ENCODE measurements around the gene STMND1. TPM values are rescaled to one million over a fixed set of nuclear protein-coding genes. Genes with fewer than 3 reads are reported as not detected.

STMND1 gene
- total RNA-seq, 1 experiment from 2014 or later = not detected

DNA sequence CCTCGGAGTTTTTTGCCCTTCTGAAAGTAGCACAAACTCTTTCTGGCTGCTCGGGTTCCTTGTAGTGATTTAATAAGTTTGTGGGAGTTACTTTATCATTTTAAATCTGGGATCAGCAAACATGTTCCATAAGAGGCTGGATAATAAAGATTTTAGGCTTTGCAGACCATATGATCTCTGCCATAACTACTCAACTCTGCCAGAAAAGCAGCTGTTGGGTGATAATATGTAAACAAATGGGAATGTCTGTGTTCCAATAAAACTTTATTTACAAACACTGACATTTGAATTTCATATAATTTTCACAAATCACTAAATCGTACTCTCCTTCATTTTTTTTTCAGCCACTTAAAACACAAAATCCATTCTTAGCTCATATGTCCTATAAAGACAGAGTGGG is 3.9 kb upstream of the STMND1 start:
- no peaks in the 10 kb centered on the region for H3K36me3 ChIP-seq (ENCODE audit: control insufficient read depth, insufficient read depth, low read length)
- H3K4me3 ChIP-seq (ENCODE audit: low read depth, low read length) = no peak overlapping the region
- Mint-ChIP-seq H3K9me3 (ENCODE audit: unreplicated experiment) (no peaks in the 10 kb centered on the region), H3K4me1 (ENCODE audit: low read depth, unreplicated experiment) (peaks cover 12% of the 10 kb centered on the region), H3K36me3 (ENCODE audit: insufficient read depth, unreplicated experiment) (no peaks in the 10 kb centered on the region), H3K27me3 (ENCODE audit: insufficient read depth, unreplicated experiment) (peaks cover 19% of the 10 kb centered on the region), H3K4me3 (ENCODE audit: unreplicated experiment) (no peak overlapping the region), H3K27ac (ENCODE audit: unreplicated experiment) (no peak overlapping the region)
- TF ChIP-seq, protein P1, sequence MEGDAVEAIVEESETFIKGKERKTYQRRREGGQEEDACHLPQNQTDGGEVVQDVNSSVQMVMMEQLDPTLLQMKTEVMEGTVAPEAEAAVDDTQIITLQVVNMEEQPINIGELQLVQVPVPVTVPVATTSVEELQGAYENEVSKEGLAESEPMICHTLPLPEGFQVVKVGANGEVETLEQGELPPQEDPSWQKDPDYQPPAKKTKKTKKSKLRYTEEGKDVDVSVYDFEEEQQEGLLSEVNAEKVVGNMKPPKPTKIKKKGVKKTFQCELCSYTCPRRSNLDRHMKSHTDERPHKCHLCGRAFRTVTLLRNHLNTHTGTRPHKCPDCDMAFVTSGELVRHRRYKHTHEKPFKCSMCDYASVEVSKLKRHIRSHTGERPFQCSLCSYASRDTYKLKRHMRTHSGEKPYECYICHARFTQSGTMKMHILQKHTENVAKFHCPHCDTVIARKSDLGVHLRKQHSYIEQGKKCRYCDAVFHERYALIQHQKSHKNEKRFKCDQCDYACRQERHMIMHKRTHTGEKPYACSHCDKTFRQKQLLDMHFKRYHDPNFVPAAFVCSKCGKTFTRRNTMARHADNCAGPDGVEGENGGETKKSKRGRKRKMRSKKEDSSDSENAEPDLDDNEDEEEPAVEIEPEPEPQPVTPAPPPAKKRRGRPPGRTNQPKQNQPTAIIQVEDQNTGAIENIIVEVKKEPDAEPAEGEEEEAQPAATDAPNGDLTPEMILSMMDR (IDR thresholded peaks at IDR 0.05; ENCODE audit: insufficient read depth in 1 of 2, low read depth in 1 of 2, low read length in 1 of 2, severe bottlenecking in 1 of 2, unreplicated experiment in 1 of 2) = no peak
- H3K9me3 ChIP-seq = no peaks in the 10 kb centered on the region
- H3K27me3 ChIP-seq (replicated peaks; ENCODE audit: control insufficient read depth, insufficient read depth, low read length) = no peaks in the 10 kb centered on the region; the same call in 1 of the 2 replicates
- no TSS peak for BruUV-seq (replicated peaks)
- ChIA-PET POLR2A (no interaction called here), CTCF (no interaction called here)
- 0 out of 2 replicates have a peak, but pooled peaks cover 6% of the 10 kb centered on the region for H3K4me1 ChIP-seq
- no peak for DNase-seq
- intact Hi-C loops (cut with micrococcal nuclease; ENCODE audit: unreplicated experiment) = no loop called here

DNA sequence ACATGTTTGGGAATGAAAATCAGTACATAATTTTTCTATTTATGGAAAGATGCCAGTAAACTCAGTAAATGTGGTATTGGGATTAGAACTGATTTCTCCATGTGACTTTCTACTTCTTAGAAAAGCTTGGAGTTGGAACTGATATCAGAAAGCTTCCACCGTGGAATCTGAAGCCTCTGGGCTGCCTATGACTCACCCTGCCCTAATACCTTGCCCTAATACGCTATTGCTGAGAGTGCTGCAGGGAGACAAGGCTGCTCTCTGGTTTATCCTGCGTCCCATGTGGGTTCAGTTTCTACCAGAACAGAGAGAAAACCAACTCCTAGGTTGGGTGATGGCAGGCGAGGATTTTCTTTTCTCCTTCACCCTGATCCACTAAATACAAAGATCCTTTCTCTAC is 3.3 kb upstream of the STMND1 start:
- peaks cover 12% of the 10 kb centered on the region for H3K4me1 Mint-ChIP-seq (ENCODE audit: low read depth, unreplicated experiment)
- POLR2A ChIA-PET = no interaction called here
- no peak overlapping the region for H3K4me3 Mint-ChIP-seq (ENCODE audit: unreplicated experiment)
- TF ChIP-seq, protein P1 (IDR thresholded peaks at IDR 0.05; ENCODE audit: insufficient read depth in 1 of 2, low read depth in 1 of 2, low read length in 1 of 2, severe bottlenecking in 1 of 2, unreplicated experiment in 1 of 2) = no peak
- no peaks in the 10 kb centered on the region for H3K36me3 Mint-ChIP-seq (ENCODE audit: insufficient read depth, unreplicated experiment)
- intact Hi-C loops (cut with micrococcal nuclease; ENCODE audit: unreplicated experiment) = no loop called here
- Histone ChIP-seq H3K36me3 (ENCODE audit: control insufficient read depth, insufficient read depth, low read length) (no peaks in the 10 kb centered on the region), H3K27me3 (replicated peaks; ENCODE audit: control insufficient read depth, insufficient read depth, low read length) (no peaks in the 10 kb centered on the region; the same call in 1 of the 2 replicates), H3K4me3 (ENCODE audit: low read depth, low read length) (no peak overlapping the region), H3K4me1 (0 out of 2 replicates have a peak, but pooled peaks cover 6% of the 10 kb centered on the region), H3K9me3 (no peaks in the 10 kb centered on the region)
- CTCF ChIA-PET = no interaction called here
- no peak for DNase-seq
- no TSS peak for BruUV-seq (replicated peaks)
- H3K27ac Mint-ChIP-seq (ENCODE audit: unreplicated experiment) = no peak overlapping the region
- peaks cover 19% of the 10 kb centered on the region for H3K27me3 Mint-ChIP-seq (ENCODE audit: insufficient read depth, unreplicated experiment)
- H3K9me3 Mint-ChIP-seq (ENCODE audit: unreplicated experiment) = no peaks in the 10 kb centered on the region

DNA sequence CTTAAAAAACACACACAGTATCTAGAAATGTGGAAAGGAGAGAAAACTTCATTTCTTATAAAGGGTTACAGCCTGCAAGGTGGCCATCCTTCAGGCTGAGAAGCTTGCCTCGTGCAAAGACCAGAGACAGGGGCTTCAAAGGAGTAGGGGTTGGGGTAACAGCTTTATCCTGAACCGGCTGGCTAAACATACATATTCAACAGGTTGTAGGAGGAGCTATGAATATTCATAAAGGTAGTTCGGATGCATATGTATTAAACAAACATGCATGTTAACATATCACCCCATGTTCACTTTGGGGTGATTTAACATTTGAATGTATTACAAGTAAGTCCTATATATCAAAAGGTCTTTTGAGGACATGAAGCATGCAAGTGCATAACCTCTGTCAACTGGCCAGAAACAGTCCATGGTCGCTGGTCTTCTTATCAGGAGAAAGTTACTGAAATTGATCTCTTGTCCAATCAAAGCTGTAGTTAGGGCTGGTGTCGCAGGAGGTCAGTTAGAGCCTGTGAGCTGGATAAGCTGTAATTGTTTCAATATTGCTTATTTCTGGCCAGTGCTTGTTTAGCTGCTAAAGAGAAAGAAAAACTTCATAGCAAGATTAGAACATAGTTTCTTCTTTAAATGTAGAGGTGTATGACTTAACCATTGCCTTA is 2.3 kb upstream of the STMND1 start:
- Mint-ChIP-seq H3K4me1 (ENCODE audit: low read depth, unreplicated experiment) (peaks cover 12% of the 10 kb centered on the region), H3K4me3 (ENCODE audit: unreplicated experiment) (no peak overlapping the region), H3K27ac (ENCODE audit: unreplicated experiment) (no peak overlapping the region), H3K9me3 (ENCODE audit: unreplicated experiment) (no peaks in the 10 kb centered on the region), H3K36me3 (ENCODE audit: insufficient read depth, unreplicated experiment) (no peaks in the 10 kb centered on the region), H3K27me3 (ENCODE audit: insufficient read depth, unreplicated experiment) (peaks cover 27% of the 10 kb centered on the region)
- ChIA-PET CTCF (no interaction called here), POLR2A (interaction anchor here (0.6 kb wide), 1 partner anchor 1301 kb away, joined by 4 read pairs; no protein-coding TSS in a partner anchor)
- intact Hi-C loops (cut with micrococcal nuclease; ENCODE audit: unreplicated experiment) = no loop called here
- H3K4me3 ChIP-seq (ENCODE audit: low read depth, low read length) = no peak overlapping the region
- H3K4me1 ChIP-seq = 0 out of 2 replicates have a peak, but pooled peaks cover 6% of the 10 kb centered on the region
- no peaks in the 10 kb centered on the region for H3K36me3 ChIP-seq (ENCODE audit: control insufficient read depth, insufficient read depth, low read length)
- no peaks in the 10 kb centered on the region; the same call in 1 of the 2 replicates for H3K27me3 ChIP-seq (replicated peaks; ENCODE audit: control insufficient read depth, insufficient read depth, low read length)
- TF ChIP-seq, protein P1 (IDR thresholded peaks at IDR 0.05; ENCODE audit: insufficient read depth in 1 of 2, low read depth in 1 of 2, low read length in 1 of 2, severe bottlenecking in 1 of 2, unreplicated experiment in 1 of 2) = no peak
- no TSS peak for BruUV-seq (replicated peaks)
- DNase-seq = no peak
- no peaks in the 10 kb centered on the region for H3K9me3 ChIP-seq
